ENCODE results near the gene POLR2E. TPM values are rescaled to one million over a fixed set of nuclear protein-coding genes. Genes with fewer than 3 reads are reported as not detected.

Gene POLR2E
- total and polyA plus RNA-seq, 2 donors (not counting 1 experiment from before 2014, with no cell fraction given): 103 to 121 TPM

GRCh38 chr19:1041272-1041834, 53.8 kb downstream of the POLR2E start:
- H3K36me3 ChIP-seq (replicated peaks in 1 of 2; ENCODE audit: control extremely low read depth in 1 of 2, control insufficient read depth in 1 of 2, extremely low read depth in 1 of 2, insufficient read depth in 2 of 2, low read length in 1 of 2): peaks cover 0 to 48% of the 10 kb centered on the region in 2 experiments
- CTCF ChIA-PET: interaction anchor here (1.2 to 1.5 kb wide), 3 partner anchors 14 to 24 kb away, joined by 3 to 4 read pairs (median 4); no protein-coding TSS in a partner anchor
- 61% methylated on average over 25 of the region's 26 CpGs for WGBS (ENCODE audit: insufficient coverage)
- H3K79me2 ChIP-seq (ENCODE audit: control insufficient read depth, insufficient read depth, low read length): peaks cover 50% of the 10 kb centered on the region
- H3K4me3 Mint-ChIP-seq: peak overlapping the region; percentile 97
- no peak for DNase-seq
- POLR2A ChIA-PET: interaction anchor here (0.9 to 6.8 kb wide), 11 partner anchors 13 to 92 kb away, joined by 3 to 91 read pairs (median 6); partner anchors contain the start of genes CNN2 and RNU6-2
- intact Hi-C loops (cut with micrococcal nuclease): no loop called here
- H3K27ac ChIP-seq (ENCODE audit: low read length in 2 of 2): no peak overlapping the region
- TF ChIP-seq EZH2 (IDR thresholded peaks at IDR 0.05; ENCODE audit: borderline replicate concordance, insufficient read depth, low read depth, low read length, poor library complexity, severe bottlenecking): no peak
- TF ChIP-seq, protein P1, sequence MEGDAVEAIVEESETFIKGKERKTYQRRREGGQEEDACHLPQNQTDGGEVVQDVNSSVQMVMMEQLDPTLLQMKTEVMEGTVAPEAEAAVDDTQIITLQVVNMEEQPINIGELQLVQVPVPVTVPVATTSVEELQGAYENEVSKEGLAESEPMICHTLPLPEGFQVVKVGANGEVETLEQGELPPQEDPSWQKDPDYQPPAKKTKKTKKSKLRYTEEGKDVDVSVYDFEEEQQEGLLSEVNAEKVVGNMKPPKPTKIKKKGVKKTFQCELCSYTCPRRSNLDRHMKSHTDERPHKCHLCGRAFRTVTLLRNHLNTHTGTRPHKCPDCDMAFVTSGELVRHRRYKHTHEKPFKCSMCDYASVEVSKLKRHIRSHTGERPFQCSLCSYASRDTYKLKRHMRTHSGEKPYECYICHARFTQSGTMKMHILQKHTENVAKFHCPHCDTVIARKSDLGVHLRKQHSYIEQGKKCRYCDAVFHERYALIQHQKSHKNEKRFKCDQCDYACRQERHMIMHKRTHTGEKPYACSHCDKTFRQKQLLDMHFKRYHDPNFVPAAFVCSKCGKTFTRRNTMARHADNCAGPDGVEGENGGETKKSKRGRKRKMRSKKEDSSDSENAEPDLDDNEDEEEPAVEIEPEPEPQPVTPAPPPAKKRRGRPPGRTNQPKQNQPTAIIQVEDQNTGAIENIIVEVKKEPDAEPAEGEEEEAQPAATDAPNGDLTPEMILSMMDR (IDR thresholded peaks at IDR 0.05): no peak
- ATAC-seq (ENCODE audit: low read depth): no peak
- peaks cover 62% of the 10 kb centered on the region for H4K20me1 ChIP-seq (ENCODE audit: control insufficient read depth, insufficient read depth, low read length, poor library complexity, severe bottlenecking)
- H3K9me3 Mint-ChIP-seq (ENCODE audit: insufficient read depth): no peaks in the 10 kb centered on the region
- H3K9ac ChIP-seq (ENCODE audit: low read length): peak overlapping the region; percentile 85
- no peaks in the 10 kb centered on the region for H3K27me3 Mint-ChIP-seq
- H2AFZ ChIP-seq (ENCODE audit: insufficient read depth, low read depth, low read length, poor library complexity, severe bottlenecking): peak overlapping the region; percentile 3
- no peaks in the 10 kb centered on the region for H3K27me3 ChIP-seq (replicated peaks in 1 of 4; ENCODE audit: control extremely low read depth in 1 of 4, control insufficient read depth in 3 of 4, insufficient read depth in 4 of 4, low read length in 3 of 4)
- peaks cover 43% of the 10 kb centered on the region for H3K4me1 Mint-ChIP-seq
- H3K4me2 ChIP-seq (replicated peaks; ENCODE audit: low read depth, low read length, poor library complexity, severe bottlenecking): peak overlapping the region; percentile 92
- H3K4me1 ChIP-seq (ENCODE audit: control insufficient read depth in 2 of 2, insufficient read depth in 2 of 2, low read length in 2 of 2): peaks cover 35 to 57% of the 10 kb centered on the region in 2 donors
- peaks cover 0 to 4% (median 0%) of the 10 kb centered on the region in 3 donors for H3K9me3 ChIP-seq (ENCODE audit: control extremely low read depth in 1 of 3, control insufficient read depth in 2 of 3, insufficient read depth in 1 of 3, low read length in 2 of 3)
- H3K4me3 ChIP-seq (ENCODE audit: control extremely low read depth in 1 of 5, extremely low read depth in 1 of 5, insufficient read depth in 1 of 5, low read depth in 2 of 5, low read length in 4 of 5): peak overlapping the region; percentile 69 to 90 (median 75)
- H3K27ac Mint-ChIP-seq: peak overlapping the region; percentile 99

Data from B cell (primary cell).